Upper lobe of left lung (tissue), 6 donors: Measurements from ENCODE around the gene RRN3. TPM values are rescaled to one million over a fixed set of nuclear protein-coding genes. Genes with fewer than 3 reads are reported as not detected.
"Not testable (repeated sequence)": the region's sequence is repeated elsewhere in the genome, so short reads cannot be mapped to it uniquely, and the experiment has no call there.

Source experiments
- ATAC-seq, 2 donors: fragments of 200-7000 bp; cut with Tn5 transposase; one replicate each; pipeline ENCODE4 v1.9.1; 2022; ENCODE audit warnings: mild to moderate bottlenecking in 2 of 2, moderate library complexity in 2 of 2; ENCODE audit not compliant: low FRiP score in 2 of 2
- DNase-seq, 2 donors: peaks; one replicate each; pipeline ENCODE4 v3.0.0-alpha.2; 2019 to 2020
- H3K27ac ChIP-seq, 4 donors: fragments of 200-600 bp; sonication (generic); one replicate each; pipeline ENCODE4 v1.5.1; 2016 to 2019
- H3K27me3 ChIP-seq, 4 donors: fragments of 200-600 bp; sonication (generic); one replicate each; pipeline ENCODE4 v1.5.1; 2017 to 2019
- H3K36me3 ChIP-seq, 4 donors: fragments of 200-600 bp; sonication (generic); one replicate each; pipeline ENCODE4 v1.5.1; 2016 to 2019
- H3K4me1 ChIP-seq, 4 donors: fragments of 200-600 bp; sonication (generic); one replicate each; pipeline ENCODE4 v1.5.1; 2018 to 2019
- H3K4me3 ChIP-seq, 4 donors: fragments of 200-600 bp; sonication (generic); one replicate each; pipeline ENCODE4 v1.5.1; 2017 to 2019; ENCODE audit warnings: mild to moderate bottlenecking in 2 of 4, moderate library complexity in 1 of 4
- H3K9me3 ChIP-seq, 4 donors: fragments of 200-600 bp; sonication (generic); one replicate each; pipeline ENCODE4 v1.5.1; 2018 to 2019
- POLR2AphosphoS5 ChIP-seq, 2 donors: sonication (generic); formaldehyde crosslinking; IDR thresholded peaks; one replicate each; pipeline ENCODE4 v1.5.1; 2017; ENCODE audit warnings: antibody characterized with exemption in 2 of 2
- WGBS, 2 donors: methylation state at CpG; one replicate each; pipeline ENCODE4 v1.1.5; 2017 to 2018; 5-methylcytosine and 5-hydroxymethylcytosine counted together
- small RNA-seq, 4 donors: library from RNA; depleted of rRNA; stranded (forward); fragments of <200 nt; gene quantifications; one replicate each; pipeline ENCODE3, GENCODE V24; 2016
- total RNA-seq, 6 donors: library from RNA; depleted of rRNA in 4 of 6; stranded (reverse); fragments of >200 nt in 4 of 6; gene quantifications; one replicate each; pipeline versions ENCODE4 v1.1.0 to v1.2.1, GENCODE V29; 2016 to 2021
- TF ChIP-seq, protein P1 (sequence below), 6 experiments: fragments of 450-650 bp in 4 of 6; fragments of 200-600 bp in 2 of 6; sonication (generic) in 2 of 6; IDR thresholded peaks; one replicate each; pipeline ENCODE4 v1.5.1; 2016 to 2019; ENCODE audit warnings: antibody characterized with exemption in 6 of 6
- donor health status: DM: no; HTN: no; CAD: no; lungs with moderate emphysema.
- donor health status: DM: no; HTN: yes; CAD: no; lungs with severe emphysema.

Gene RRN3
- total RNA-seq, 6 donors from 2014 or later: 13.7 to 23.6 (median 22.3) TPM

DNA sequence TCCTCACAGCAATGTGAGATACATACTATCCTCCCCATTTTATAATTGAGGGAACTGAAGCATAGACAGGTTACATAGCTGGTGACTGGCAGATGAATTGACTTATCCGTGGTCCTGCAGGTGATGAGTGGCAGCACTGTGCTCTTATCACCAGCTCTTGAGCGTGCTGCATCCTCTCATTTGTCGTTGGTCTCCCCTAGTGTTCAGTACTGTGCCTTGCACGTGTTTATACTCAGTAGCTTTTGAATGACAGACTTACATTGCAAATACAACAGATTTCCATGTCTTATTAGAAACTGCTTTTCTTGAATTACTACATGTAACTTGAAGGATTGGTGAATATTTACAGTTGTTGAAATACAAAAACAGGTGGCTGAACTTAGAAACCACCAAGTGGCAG, 71.9 kb downstream of the RRN3 start:
- ATAC-seq: peak; percentile 39 to 47
- not testable (repeated sequence) for H3K4me1 ChIP-seq, H3K27me3 ChIP-seq, DNase-seq, H3K27ac ChIP-seq, H3K4me3 ChIP-seq, H3K9me3 ChIP-seq
- H3K36me3 ChIP-seq: peaks cover 19 to 74% (median 35%) of the 10 kb centered on the region in 4 donors
- WGBS, 2 donors: 30 to 36% methylated on average over 4 of the region's 4 CpGs
- TF ChIP-seq, protein P1, sequence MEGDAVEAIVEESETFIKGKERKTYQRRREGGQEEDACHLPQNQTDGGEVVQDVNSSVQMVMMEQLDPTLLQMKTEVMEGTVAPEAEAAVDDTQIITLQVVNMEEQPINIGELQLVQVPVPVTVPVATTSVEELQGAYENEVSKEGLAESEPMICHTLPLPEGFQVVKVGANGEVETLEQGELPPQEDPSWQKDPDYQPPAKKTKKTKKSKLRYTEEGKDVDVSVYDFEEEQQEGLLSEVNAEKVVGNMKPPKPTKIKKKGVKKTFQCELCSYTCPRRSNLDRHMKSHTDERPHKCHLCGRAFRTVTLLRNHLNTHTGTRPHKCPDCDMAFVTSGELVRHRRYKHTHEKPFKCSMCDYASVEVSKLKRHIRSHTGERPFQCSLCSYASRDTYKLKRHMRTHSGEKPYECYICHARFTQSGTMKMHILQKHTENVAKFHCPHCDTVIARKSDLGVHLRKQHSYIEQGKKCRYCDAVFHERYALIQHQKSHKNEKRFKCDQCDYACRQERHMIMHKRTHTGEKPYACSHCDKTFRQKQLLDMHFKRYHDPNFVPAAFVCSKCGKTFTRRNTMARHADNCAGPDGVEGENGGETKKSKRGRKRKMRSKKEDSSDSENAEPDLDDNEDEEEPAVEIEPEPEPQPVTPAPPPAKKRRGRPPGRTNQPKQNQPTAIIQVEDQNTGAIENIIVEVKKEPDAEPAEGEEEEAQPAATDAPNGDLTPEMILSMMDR (IDR thresholded peaks at IDR 0.05): peak in 3 of 6 experiments; percentile 25 to 31 (median 28)

DNA sequence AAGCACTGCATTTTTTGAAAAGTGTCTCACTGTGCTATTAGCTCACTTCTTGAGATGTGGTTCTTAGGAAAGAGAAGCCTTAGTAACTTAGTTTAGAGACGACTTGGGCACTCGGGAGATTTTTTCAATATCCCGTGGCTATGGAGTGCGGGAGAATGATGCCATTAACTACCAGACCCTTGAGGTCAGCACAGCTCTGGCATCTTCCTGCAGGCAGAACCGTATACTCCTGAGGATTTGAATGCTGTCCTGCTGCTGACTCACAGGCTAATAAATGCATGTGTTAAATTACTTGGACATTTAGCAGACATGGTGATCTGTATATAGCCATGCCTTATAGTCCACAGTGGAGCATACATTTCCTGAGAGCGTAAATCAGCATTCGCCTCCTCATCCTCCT, 72.6 kb downstream of the RRN3 start:
- H3K27me3 ChIP-seq, DNase-seq, H3K27ac ChIP-seq, H3K9me3 ChIP-seq, H3K4me3 ChIP-seq: not testable (repeated sequence)
- H3K4me1 ChIP-seq: peaks cover 0 to 13% (median 9%) of the 10 kb centered on the region in 4 donors
- peaks cover 19 to 74% (median 36%) of the 10 kb centered on the region in 4 donors for H3K36me3 ChIP-seq
- peak in 1 of 2 donors; percentile 9 for ATAC-seq
- 82 to 91% methylated on average over 7 of the region's 7 CpGs for WGBS, 2 donors

DNA sequence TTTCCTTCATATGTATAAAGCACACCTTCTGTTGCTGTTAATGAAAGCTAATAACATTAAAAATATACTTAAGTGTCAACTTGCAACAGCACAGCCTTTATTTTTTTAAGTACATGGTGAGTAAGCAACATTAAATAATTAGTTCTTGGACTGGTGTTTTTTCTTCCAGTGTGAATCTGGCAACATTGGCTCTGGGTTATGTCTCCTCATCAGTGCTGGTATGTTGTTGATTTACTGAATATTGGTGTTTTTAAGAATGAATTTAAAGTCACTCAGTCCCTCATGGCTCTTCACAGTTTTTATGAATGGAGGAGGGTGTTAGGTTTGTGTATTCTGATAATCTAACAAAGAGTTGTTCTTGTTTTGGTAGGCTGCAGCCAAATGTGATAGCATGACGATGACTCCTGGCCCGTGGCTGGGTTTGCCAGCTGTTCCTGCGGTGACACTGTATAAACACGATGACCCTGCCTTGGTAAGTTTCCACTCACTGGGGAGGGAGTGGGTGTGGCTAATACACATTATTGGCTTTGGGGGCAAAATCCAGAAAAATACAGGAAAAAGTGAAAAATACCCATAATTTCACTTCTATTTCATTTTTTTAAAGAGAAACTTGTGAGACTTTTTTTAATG, 77.0 kb downstream of the RRN3 start:
- 48 to 66% methylated on average over 4 of the region's 4 CpGs for WGBS, 2 donors
- peak in 1 of 2 donors; percentile 12 for TF ChIP-seq POLR2AphosphoS5 (IDR thresholded peaks at IDR 0.05)
- H3K27ac ChIP-seq: peak overlapping the region in 2 of 4 donors; percentile 39 to 49
- H3K4me3 ChIP-seq, H3K27me3 ChIP-seq, DNase-seq, H3K9me3 ChIP-seq: not testable (repeated sequence)
- ATAC-seq: peak; percentile 27 to 76
- peaks cover 17 to 62% (median 23%) of the 10 kb centered on the region in 4 donors for H3K36me3 ChIP-seq
- peaks cover 0 to 25% (median 15%) of the 10 kb centered on the region in 4 donors for H3K4me1 ChIP-seq

DNA sequence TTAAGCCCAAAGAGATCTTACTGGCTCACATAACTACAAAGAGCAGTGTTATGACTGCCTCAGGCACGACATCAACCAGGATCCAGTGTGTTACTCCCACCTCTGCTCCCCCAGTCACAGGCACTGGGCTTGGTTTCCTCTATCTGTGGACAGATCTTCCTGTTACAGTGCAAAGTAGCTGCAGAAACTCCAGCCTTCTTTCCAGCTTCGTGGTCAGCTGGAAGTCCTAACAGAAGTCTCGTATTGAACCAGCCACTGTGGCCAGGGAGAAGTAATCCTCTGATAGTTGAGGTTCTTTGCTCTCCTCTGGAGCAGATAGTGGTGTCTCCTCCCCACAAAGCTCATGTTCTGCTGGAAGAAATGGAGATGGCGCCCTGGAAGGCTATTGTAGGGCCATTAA, 77.7 kb downstream of the RRN3 start:
- not testable (repeated sequence) for H3K9me3 ChIP-seq, H3K4me3 ChIP-seq, H3K27me3 ChIP-seq, ATAC-seq, DNase-seq
- H3K36me3 ChIP-seq: peaks cover 14 to 55% (median 20%) of the 10 kb centered on the region in 4 donors
- WGBS, 2 donors: 71 to 78% methylated on average over 4 of the region's 4 CpGs
- peaks cover 0 to 25% (median 15%) of the 10 kb centered on the region in 4 donors for H3K4me1 ChIP-seq
- peak overlapping the region in 3 of 4 donors; percentile 19 to 49 (median 39) for H3K27ac ChIP-seq

DNA sequence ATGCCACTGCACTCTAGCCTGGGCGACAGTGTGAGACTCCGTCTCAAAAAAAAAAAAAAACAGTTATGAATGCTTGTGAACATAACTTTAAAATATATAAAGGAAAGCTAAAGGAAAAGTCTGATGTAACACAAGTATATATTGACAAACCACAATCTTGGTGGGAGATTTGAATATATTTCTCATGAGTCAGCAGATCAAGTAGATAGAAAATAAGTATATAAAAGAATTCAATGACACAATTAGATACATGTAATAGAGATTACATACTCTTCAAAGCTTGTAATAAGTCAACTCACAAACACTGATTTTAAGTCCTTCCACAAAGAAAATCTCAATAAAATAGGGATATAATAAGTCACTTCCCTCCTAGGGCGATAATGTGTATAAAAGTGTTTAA, 78.4 kb downstream of the RRN3 start:
- not testable (repeated sequence) for DNase-seq, H3K27me3 ChIP-seq, H3K4me3 ChIP-seq, H3K9me3 ChIP-seq, ATAC-seq
- H3K4me1 ChIP-seq: peaks cover 0 to 25% (median 15%) of the 10 kb centered on the region in 4 donors
- peaks cover 14 to 57% (median 20%) of the 10 kb centered on the region in 4 donors for H3K36me3 ChIP-seq
- peak overlapping the region in 1 of 4 donors; percentile 39 for H3K27ac ChIP-seq
- 90 to 91% methylated on average over 3 of the region's 3 CpGs for WGBS, 2 donors

DNA sequence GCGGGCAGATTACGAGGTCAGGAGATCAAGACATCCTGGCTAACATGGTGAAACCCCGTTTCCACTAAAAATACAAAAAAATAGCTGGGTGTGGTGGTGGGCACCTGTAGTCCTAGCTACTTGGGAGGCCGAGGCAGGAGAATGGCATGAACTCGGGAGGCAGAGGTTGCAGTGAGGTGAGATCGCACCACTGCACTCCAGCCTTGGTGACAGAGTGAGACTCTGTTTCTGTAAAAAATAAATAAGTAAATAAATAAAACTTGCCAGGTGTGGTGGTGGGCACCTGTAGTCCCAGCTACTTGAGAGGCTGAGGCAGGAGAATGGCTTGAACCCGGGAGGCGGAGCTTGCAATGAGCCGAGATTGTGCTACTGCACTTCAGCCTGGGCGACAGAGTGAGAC, 81.1 kb downstream of the RRN3 start:
- H3K4me1 ChIP-seq: peaks cover 0 to 28% (median 15%) of the 10 kb centered on the region in 4 donors
- H3K36me3 ChIP-seq: peaks cover under 1 to 59% (median 18%) of the 10 kb centered on the region in 4 donors
- H3K9me3 ChIP-seq, H3K27me3 ChIP-seq, H3K4me3 ChIP-seq, ATAC-seq, H3K27ac ChIP-seq, DNase-seq: not testable (repeated sequence)
- 93 to 95% methylated on average over 10 of the region's 10 CpGs for WGBS, 2 donors

Small RNA genes within 50 kb of the gene (small RNA-seq; reads per million reads assigned to genes)
- 0 reads per million in 4 donors for gene MIR1972-1

Other genes with a start within 250 kb of the RRN3 start
- 100 to 1,000 TPM in 2 of 6 donors, 10 to 100 TPM in 4; 49.3 to 189 (median 79.1) TPM for gene NPIPA1, start 156.8 kb downstream of the RRN3 start, total RNA-seq
- 100 to 1,000 TPM in 2 of 6 donors, 10 to 100 TPM in 4; 67.1 to 148 (median 85.2) TPM for gene PDXDC1, start 119.2 kb downstream of the RRN3 start, total RNA-seq
- gene NTAN1, start 38.2 kb downstream of the RRN3 start, total RNA-seq: 10 to 100 TPM; 28.5 to 40.3 (median 36.1) TPM